H1 (cell line): Measurements from ENCODE around the gene GLRX3. TPM values are rescaled to one million over a fixed set of nuclear protein-coding genes. Genes with fewer than 3 reads are reported as not detected.

Experiments used
- CTCF ChIA-PET: fragments of 300-600 bp; sonication (Branson Sonifier 250); formaldehyde crosslinking; loops from one replicate; lab custom pipeline; 2021; ENCODE audit not compliant: partially characterized antibody; lab: Charles Lee
- POLR2A ChIA-PET: fragments of 300-600 bp; sonication (Branson Sonifier 250); formaldehyde crosslinking; loops from one replicate; lab custom pipeline; 2021; ENCODE audit warnings: inconsistent platforms; ENCODE audit not compliant: partially characterized antibody; lab: Charles Lee
- DNase-seq, 2 experiments: peaks; one replicate each; pipeline versions ENCODE4 v3.0.0 to v3.0.0-alpha.2; 2010 to 2022; ENCODE audit warnings: low spot score in 2 of 2, low read depth in 1 of 2, mixed read lengths in 1 of 2
- FAIRE-seq: peaks from 2 replicates; lab custom pipeline; 2011; peaks lifted over from hg19 to GRCh38; lab: Jason Lieb, UNC
- H2AFZ ChIP-seq: 2 replicates; pipeline ENCODE4 v1.8.1; 2012; ENCODE audit warnings: low read length, inconsistent platforms
- H2AK5ac ChIP-seq: 2 replicates; pipeline ENCODE4 v1.6.1; 2013; ENCODE audit warnings: low read depth, low read length
- H2BK120ac ChIP-seq: replicated peaks from 2 replicates; pipeline ENCODE3; 2013; ENCODE audit warnings: low read depth, low read length, inconsistent platforms
- H2BK12ac ChIP-seq: 2 replicates; pipeline ENCODE4 v1.6.1; 2013; ENCODE audit warnings: low read depth, low read length
- H2BK15ac ChIP-seq: 2 replicates; pipeline ENCODE4 v1.6.1; 2013; ENCODE audit warnings: low read length
- H2BK20ac ChIP-seq: 2 replicates; pipeline ENCODE4 v1.6.1; 2013; ENCODE audit warnings: low read length
- H2BK5ac ChIP-seq: 2 replicates; pipeline ENCODE4 v1.6.1; 2013; ENCODE audit warnings: low read depth, low read length
- H3K14ac ChIP-seq: 2 replicates; pipeline ENCODE4 v1.6.1; 2013; ENCODE audit warnings: inconsistent platforms; ENCODE audit not compliant: insufficient read length
- H3K18ac ChIP-seq: 2 replicates; pipeline ENCODE4 v1.6.1; 2013; ENCODE audit warnings: low read length; ENCODE audit errors: extremely low read depth
- H3K23ac ChIP-seq: 2 replicates; pipeline ENCODE4 v1.6.1; 2013; ENCODE audit warnings: inconsistent platforms; ENCODE audit not compliant: insufficient read length
- H3K23me2 ChIP-seq: 2 replicates; pipeline ENCODE4 v1.6.1; 2013; ENCODE audit warnings: low read depth, low read length
- H3K27ac ChIP-seq: 2 replicates; pipeline ENCODE4 v1.6.1; 2011; ENCODE audit warnings: low read depth, low read length, inconsistent platforms
- H3K27me3 ChIP-seq, 4 experiments: replicated peaks in 1 of 4; 1 replicate in 1 of 4; 2 replicates in 3 of 4; pipeline versions ENCODE4 v1.6.1 to v1.8.1; 2011 to 2013; ENCODE audit warnings: low read length in 3 of 4, mild to moderate bottlenecking in 3 of 4, inconsistent platforms in 2 of 4, mixed read lengths in 2 of 4, moderate library complexity in 1 of 4; ENCODE audit not compliant: control insufficient read depth in 3 of 4, insufficient read depth in 3 of 4; ENCODE audit errors: extremely low read depth in 1 of 4
- H3K36me3 ChIP-seq, 4 experiments: 2 replicates each; pipeline versions ENCODE4 v1.6.1 to v1.8.1; 2011 to 2013; ENCODE audit warnings: mild to moderate bottlenecking in 4 of 4, low read length in 3 of 4, moderate library complexity in 2 of 4, control low read depth in 1 of 4, inconsistent platforms in 1 of 4; ENCODE audit not compliant: insufficient read depth in 4 of 4, control insufficient read depth in 2 of 4
- H3K4ac ChIP-seq: replicated peaks from 2 replicates; pipeline ENCODE3; 2013; ENCODE audit warnings: low read length, low read depth, mixed read lengths, inconsistent platforms; ENCODE audit not compliant: insufficient read length
- H3K4me1 ChIP-seq, 4 experiments: replicated peaks in 1 of 4; 1 replicate in 1 of 4; 2 replicates in 3 of 4; pipeline versions ENCODE4 v1.6.1 to v1.8.1; 2011 to 2013; ENCODE audit warnings: low read length in 3 of 4, inconsistent platforms in 2 of 4, mixed read lengths in 1 of 4; ENCODE audit not compliant: insufficient read depth in 4 of 4, control insufficient read depth in 3 of 4
- H3K4me2 ChIP-seq, 2 experiments: 2 replicates each; pipeline versions ENCODE4 v1.6.1 to v1.8.1; 2011 to 2013; ENCODE audit warnings: low read depth in 2 of 2, low read length in 2 of 2, control low read depth in 1 of 2, inconsistent platforms in 1 of 2, mild to moderate bottlenecking in 1 of 2; ENCODE audit not compliant: insufficient read depth in 1 of 2
- H3K4me3 ChIP-seq, 4 experiments: fragments of 200-600, 300-600 bp in 1 of 4; sonication (generic), shearing (Covaris generic), sonication (Bioruptor Twin) in 1 of 4; 2 replicates each; pipeline versions ENCODE4 v1.5.1 to v1.8.1; 2011 to 2016; ENCODE audit warnings: low read length in 4 of 4, low read depth in 3 of 4, control low read depth in 2 of 4, inconsistent platforms in 2 of 4, mild to moderate bottlenecking in 2 of 4, mixed read lengths in 1 of 4, moderate library complexity in 1 of 4; ENCODE audit not compliant: insufficient read depth in 2 of 4; ENCODE audit errors: extremely low read depth in 1 of 4
- H3K56ac ChIP-seq: replicated peaks from 2 replicates; pipeline ENCODE3; 2013; ENCODE audit warnings: low read depth, mild to moderate bottlenecking, mixed read lengths, low read length, inconsistent platforms; ENCODE audit not compliant: insufficient read length
- H3K79me1 ChIP-seq: 2 replicates; pipeline ENCODE4 v1.6.1; 2013; ENCODE audit warnings: low read depth, low read length, control low read depth
- H3K79me2 ChIP-seq, 2 experiments: 2 replicates each; pipeline versions ENCODE4 v1.6.1 to v1.8.1; 2012 to 2013; ENCODE audit warnings: low read length in 2 of 2, mild to moderate bottlenecking in 2 of 2, inconsistent platforms in 1 of 2; ENCODE audit not compliant: insufficient read depth in 2 of 2, control insufficient read depth in 1 of 2
- H3K9ac ChIP-seq, 4 experiments: replicated peaks in 1 of 4; 1 replicate in 1 of 4; 2 replicates in 3 of 4; pipeline versions ENCODE4 v1.6.1 to v1.8.1; 2011 to 2013; ENCODE audit warnings: low read depth in 3 of 4, low read length in 3 of 4, control low read depth in 2 of 4, mild to moderate bottlenecking in 2 of 4, moderate library complexity in 2 of 4, inconsistent platforms in 1 of 4; ENCODE audit errors: extremely low read depth in 1 of 4
- H3K9me3 ChIP-seq, 2 experiments: 2 replicates each; pipeline versions ENCODE4 v1.6.1 to v1.8.1; 2012 to 2013; ENCODE audit warnings: mild to moderate bottlenecking in 2 of 2, moderate library complexity in 2 of 2, control low read depth in 1 of 2, inconsistent platforms in 1 of 2, low read depth in 1 of 2, low read length in 1 of 2, mixed read lengths in 1 of 2; ENCODE audit not compliant: insufficient read depth in 2 of 2
- H4K20me1 ChIP-seq, 2 experiments: replicated peaks in 1 of 2; 2 replicates each; pipeline versions ENCODE3 to v1.8.1; 2011 to 2013; ENCODE audit warnings: inconsistent platforms in 2 of 2, low read length in 2 of 2, mild to moderate bottlenecking in 1 of 2; ENCODE audit not compliant: insufficient read depth in 2 of 2, control insufficient read depth in 1 of 2
- H4K5ac ChIP-seq: 2 replicates; pipeline ENCODE4 v1.6.1; 2013; ENCODE audit warnings: low read length, low read depth, mixed read lengths, inconsistent platforms; ENCODE audit not compliant: insufficient read length
- H4K8ac ChIP-seq: 2 replicates; pipeline ENCODE4 v1.8.0; 2013; ENCODE audit warnings: mild to moderate bottlenecking, moderate library complexity, low read length, inconsistent platforms; ENCODE audit not compliant: insufficient read depth; ENCODE audit errors: extremely low read depth
- H4K91ac ChIP-seq: replicated peaks from 2 replicates; pipeline ENCODE3; 2013; ENCODE audit warnings: low read length, mixed read lengths, inconsistent platforms; ENCODE audit not compliant: insufficient read length
- EZH2 ChIP-seq: fragments of 200-600 bp; sonication (generic); IDR thresholded peaks from 2 replicates; pipeline ENCODE4 v1.7.1; 2012; ENCODE audit warnings: low read depth, mild to moderate bottlenecking, moderate library complexity, low read length, inconsistent platforms; ENCODE audit not compliant: severe bottlenecking
- POLR2AphosphoS5 ChIP-seq: IDR thresholded peaks from 2 replicates; pipeline ENCODE4 v1.6.1; 2011; ENCODE audit warnings: low read depth, low read length
- POU5F1 ChIP-seq: IDR thresholded peaks from 2 replicates; pipeline ENCODE4 v1.6.1; 2011; ENCODE audit warnings: low read depth, mild to moderate bottlenecking, low read length, moderate library complexity
- RXRA ChIP-seq: IDR thresholded peaks from 2 replicates; pipeline ENCODE4 v1.6.1; 2011; ENCODE audit warnings: low read depth, mild to moderate bottlenecking, low read length, moderate library complexity; ENCODE audit not compliant: insufficient read depth
- TAF7 ChIP-seq: optimal IDR thresholded peaks from 2 replicates; pipeline ENCODE3; 2011; ENCODE audit warnings: low read depth, mild to moderate bottlenecking, inconsistent platforms, low read length, moderate library complexity, borderline replicate concordance
- TBP ChIP-seq: IDR thresholded peaks from 2 replicates; pipeline ENCODE4 v1.6.1; 2011; ENCODE audit warnings: low read depth, low read length, improper control_type of control experiment
- TEAD4 ChIP-seq: IDR thresholded peaks from 2 replicates; pipeline ENCODE4 v1.6.1; 2012; ENCODE audit warnings: low read depth, low read length, inconsistent platforms, mixed read lengths
- USF2 ChIP-seq: IDR thresholded peaks from 2 replicates; pipeline ENCODE4 v1.6.1; 2011; ENCODE audit warnings: low read length, improper control_type of control experiment
- WGBS, 2 experiments: shearing (Covaris generic) in 1 of 2; methylation state at CpG; one replicate each; pipeline versions ENCODE4 v1.1.6 to v1.1.7; 2013 to 2015; ENCODE audit warnings: low lambda C conversion rate in 2 of 2, mixed read lengths in 2 of 2, inconsistent platforms in 1 of 2, low coverage in 1 of 2, missing lambda C conversion rate in 1 of 2; ENCODE audit not compliant: insufficient replicate concordance in 2 of 2, insufficient coverage in 1 of 2, insufficient read length in 1 of 2; ENCODE audit errors: extremely low coverage in 1 of 2, missing lambda C conversion rate in 1 of 2; 5-methylcytosine and 5-hydroxymethylcytosine counted together
- polyA plus RNA-seq, 7 experiments: library from polyadenylated mRNA; depleted of rRNA in 3 of 7; stranded (reverse) in 5 of 7; unstranded in 2 of 7; fragments of >200 nt in 5 of 7; fragments of 200-250 nt in 2 of 7; gene quantifications; 1 replicate in 5 of 7; 2 replicates in 1 of 7; 4 replicates in 1 of 7; pipeline versions ENCODE4 v1.2.1 to v1.2.3, GENCODE V29; 2011 to 2013; ENCODE audit warnings: missing spikeins in 2 of 7, mixed read lengths in 2 of 7
- total RNA-seq: library from RNA; stranded (reverse); fragmentation: NEBNext Ultra II Directional; extraction: Animal tissue kit (Norgen Biotek cat#: 25700); gene quantifications from 2 replicates; pipeline ENCODE4 v1.2.1, GENCODE V29; 2021

Gene GLRX3
- total and polyA plus RNA-seq, 2 of the 8 experiments (the other 6 are each of a cell fraction or from before 2014, with no cell fraction given) = 59.9 to 157 TPM

- 73% methylated on average over 6 of the region's 6 CpGs; no CpG with 5 or more reads in 1 of the 2 experiments for WGBS, 2 experiments
- DNase-seq (no peak), FAIRE-seq (no peak)
- Histone ChIP-seq H4K20me1 (peaks cover 0 to 8% of the 10 kb centered on the region in 2 experiments), H3K9me3 (peaks cover 0 to 5% of the 10 kb centered on the region in 2 experiments; a peak in 1 of 4 replicates), H3K27ac (no peak overlapping the region), H3K79me2 (peaks cover 0 to 7% of the 10 kb centered on the region in 2 experiments; a peak in 1 of 4 replicates), H3K4me2 (peak overlapping the region; percentile 84 to 99), H3K36me3 (no peaks in the 10 kb centered on the region), H3K79me1 (peaks cover 4% of the 10 kb centered on the region; the same call in 1 of the 2 replicates), H3K27me3 (no peaks in the 10 kb centered on the region), H3K14ac (no peak overlapping the region), H3K56ac (no peak overlapping the region), H3K4me1 (peaks cover 0 to 10% (median 1%) of the 10 kb centered on the region in 4 experiments; a peak in 5 of 7 replicates), H3K9ac (peak overlapping the region in 2 of 4 experiments; percentile 61 to 63; a peak in 1 of 7 replicates), H2BK20ac (no peak overlapping the region), H2AK5ac (no peak overlapping the region), H3K4me3 (peak overlapping the region; percentile 63 to 89 (median 80)), H2AFZ (no peak overlapping the region), H2BK15ac (no peak overlapping the region), H4K8ac (no peak overlapping the region; the same call in 1 of the 2 replicates), H2BK12ac (no peak overlapping the region), H2BK5ac (no peak overlapping the region), H4K91ac (no peak overlapping the region), H2BK120ac (no peak overlapping the region), H3K18ac (no peak overlapping the region; the same call in 1 of the 2 replicates), H3K4ac (no peak overlapping the region), H3K23ac (no peak overlapping the region), H4K5ac (no peak overlapping the region), H3K23me2 (peaks cover 7% of the 10 kb centered on the region)
- ChIA-PET CTCF (interaction anchor here (0.9 to 3.3 kb wide), 4 partner anchors 10 to 45 kb away, joined by 4 to 31 read pairs (median 14); no protein-coding TSS in a partner anchor), POLR2A (interaction anchor here (1.5 to 3.2 kb wide), 3 partner anchors 10 to 26 kb away, joined by 5 to 28 read pairs (median 5); partner anchors contain the start of gene GLRX3)
- TF ChIP-seq TBP = 0 out of 2 replicates have a peak, but pooled peaks have one; percentile 4
- TF ChIP-seq RXRA = no peak
- TF ChIP-seq USF2 = no peak
- TF ChIP-seq EZH2 = no peak
- TF ChIP-seq TEAD4 = no peak
- no peak for TF ChIP-seq TAF7
- no peak for TF ChIP-seq POU5F1
- no peak for TF ChIP-seq POLR2AphosphoS5
Measured at GRCh38 chr10:130111852-130112180, 24.4 kb upstream of the GLRX3 start.
